IPS-11a (cell line): Measurements from ENCODE around the gene JADE2.
"Not testable (repeated sequence)": the region's sequence is repeated elsewhere in the genome, so short reads cannot be mapped to it uniquely, and the experiment has no call there.

ENCODE experiments used
- H3K4me3 ChIP-seq: one replicate; pipeline ENCODE4 v1.5.1; 2013; ENCODE audit warnings: low read depth, low read length, control low read depth

JADE2 gene

GRCh38 chr5:134550271-134551214 is 25.1 kb downstream of the JADE2 start:
- no peak overlapping the region for H3K4me3 ChIP-seq

- no peak overlapping the region for H3K4me3 ChIP-seq
Measured at GRCh38 chr5:134551901-134552300, 26.4 kb downstream of the JADE2 start.

GRCh38 chr5:134552301-134552700 is 26.8 kb downstream of the JADE2 start:
- no peak overlapping the region for H3K4me3 ChIP-seq

- not testable (repeated sequence) for H3K4me3 ChIP-seq
Measured at GRCh38 chr5:134552716-134553115, 27.2 kb downstream of the JADE2 start.

GRCh38 chr5:134553821-134554267 is 28.4 kb downstream of the JADE2 start:
- no peak overlapping the region for H3K4me3 ChIP-seq

GRCh38 chr5:134554319-134555222 is 29.1 kb downstream of the JADE2 start:
- no peak overlapping the region for H3K4me3 ChIP-seq

GRCh38 chr5:134555223-134555889 is 29.9 kb downstream of the JADE2 start:
- no peak overlapping the region for H3K4me3 ChIP-seq

- no peak overlapping the region for H3K4me3 ChIP-seq
Measured at GRCh38 chr5:134555890-134556311, 30.4 kb downstream of the JADE2 start.

GRCh38 chr5:134556588-134556987 is 31.1 kb downstream of the JADE2 start:
- H3K4me3 ChIP-seq: not testable (repeated sequence)

- H3K4me3 ChIP-seq: no peak overlapping the region
Measured at GRCh38 chr5:134556994-134557393, 31.5 kb downstream of the JADE2 start.

GRCh38 chr5:134559672-134560071 is 34.2 kb downstream of the JADE2 start:
- H3K4me3 ChIP-seq: no peak overlapping the region

- H3K4me3 ChIP-seq: no peak overlapping the region
Measured at GRCh38 chr5:134560698-134561097, 35.2 kb downstream of the JADE2 start.

GRCh38 chr5:134561871-134562296 is 36.4 kb downstream of the JADE2 start:
- H3K4me3 ChIP-seq: no peak overlapping the region

- no peak overlapping the region for H3K4me3 ChIP-seq
Measured at GRCh38 chr5:134563221-134563620, 37.8 kb downstream of the JADE2 start.

GRCh38 chr5:134563962-134564361 is 38.5 kb downstream of the JADE2 start:
- H3K4me3 ChIP-seq: no peak overlapping the region

GRCh38 chr5:134564396-134564795 is 38.9 kb downstream of the JADE2 start:
- no peak overlapping the region for H3K4me3 ChIP-seq

- no peak overlapping the region for H3K4me3 ChIP-seq
Measured at GRCh38 chr5:134565791-134566740, 40.6 kb downstream of the JADE2 start.

GRCh38 chr5:134566741-134567221 is 41.3 kb downstream of the JADE2 start:
- H3K4me3 ChIP-seq: no peak overlapping the region

GRCh38 chr5:134567641-134568336 is 42.3 kb downstream of the JADE2 start:
- H3K4me3 ChIP-seq: no peak overlapping the region
